A172 (cell line): ENCODE measurements around the gene LRFN4. TPM values are rescaled to one million over a fixed set of nuclear protein-coding genes. Genes with fewer than 3 reads are reported as not detected.
A peak's percentile ranks its signal among the peaks of the same experiment; 100 is the strongest.

Source experiments
- DNase-seq: peaks from one replicate; pipeline ENCODE4 v3.0.0-alpha.2; 2015; ENCODE audit warnings: low spot score
- total RNA-seq: library from RNA; depleted of rRNA; stranded (reverse); fragments of >200 nt; shearing (Covaris generic); gene quantifications from 2 replicates; pipeline ENCODE4 v1.2.3, GENCODE V29; 2014; rRNA removed

The LRFN4 gene
- total RNA-seq, 1 experiment from 2014 or later: 63.3 TPM

DNA sequence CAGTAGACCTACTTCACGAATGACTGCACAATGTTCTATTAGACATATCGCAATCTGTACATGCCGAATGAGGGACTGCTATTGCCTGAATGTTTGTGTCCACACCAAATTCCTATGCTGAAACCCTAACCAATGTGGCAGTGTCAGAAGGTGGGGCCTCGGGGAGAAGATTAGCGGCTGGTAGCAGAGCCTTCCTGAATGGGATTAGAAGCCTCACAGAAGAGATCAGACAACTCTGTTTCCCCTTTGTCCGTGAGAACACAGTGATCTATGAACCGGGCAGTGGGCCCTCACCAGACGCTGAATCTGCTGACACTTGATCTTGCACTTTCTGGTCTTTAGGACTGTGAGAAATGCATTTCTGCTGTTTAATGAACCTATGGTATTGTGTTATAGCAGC, 33.1 kb downstream of the LRFN4 start:
- no peak for DNase-seq

- peak; percentile 95 for DNase-seq
Measured at GRCh38 chr11:66891851-66892660, 35.2 kb downstream of the LRFN4 start.

DNA sequence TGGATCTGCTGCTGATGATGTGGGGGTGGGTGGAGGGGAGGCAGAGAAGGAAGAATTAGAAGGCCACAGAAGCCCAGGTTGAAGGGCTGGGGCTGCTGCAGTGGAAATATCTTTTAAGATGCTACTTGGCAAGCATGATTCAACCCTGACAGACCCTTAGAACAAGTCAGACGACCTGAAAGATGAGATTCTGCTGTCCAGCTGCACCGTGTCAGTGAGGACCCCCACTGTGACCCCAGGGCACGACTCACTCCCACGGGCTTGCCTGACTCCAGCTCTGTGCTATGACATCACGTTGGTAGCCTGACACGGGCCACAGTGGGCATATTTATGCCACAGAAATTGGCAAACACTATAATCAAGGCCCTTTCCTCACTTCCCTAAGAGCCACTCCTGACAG, 36.0 kb downstream of the LRFN4 start:
- DNase-seq: no peak

DNA sequence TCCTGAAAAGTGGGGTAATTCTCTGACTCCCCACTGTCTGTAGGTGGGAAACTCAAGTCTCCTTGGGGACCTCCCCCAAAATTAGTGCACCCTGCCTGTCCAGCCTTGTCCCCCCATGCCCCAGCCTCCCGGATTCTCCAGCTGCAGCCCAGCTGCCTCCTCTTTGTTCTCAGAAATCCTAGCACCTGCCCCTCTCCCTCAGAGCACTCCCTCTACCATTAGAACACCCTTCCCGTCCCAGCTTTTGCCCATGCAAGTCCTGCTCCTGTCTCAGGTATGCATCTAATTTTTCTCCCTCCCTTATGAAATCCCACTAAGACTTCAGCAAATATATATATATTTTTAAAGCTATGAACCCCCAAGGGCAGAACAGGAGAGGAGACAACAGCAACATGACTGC, 37.3 kb downstream of the LRFN4 start:
- DNase-seq: no peak

DNA sequence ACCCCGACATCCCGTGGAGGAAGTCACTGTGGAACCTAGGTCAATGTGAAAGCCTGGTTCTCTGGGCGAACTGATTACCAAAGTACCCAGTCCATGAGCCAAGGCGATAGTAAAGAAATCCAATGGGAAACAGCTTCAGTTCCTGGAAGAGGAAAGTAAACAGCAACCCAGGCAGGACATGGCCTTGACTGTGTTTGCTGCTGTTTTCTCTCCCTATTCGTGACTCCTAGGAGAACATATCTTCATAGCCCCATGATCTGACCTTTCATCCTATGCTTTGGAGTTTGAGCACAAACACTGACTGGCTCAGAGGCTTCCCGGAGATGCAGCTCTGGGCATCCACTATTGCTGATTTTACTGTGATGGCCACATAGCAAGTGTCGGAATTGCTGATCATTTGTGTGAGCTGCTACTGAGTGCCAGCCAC, 45.1 kb downstream of the LRFN4 start:
- DNase-seq: no peak

DNA sequence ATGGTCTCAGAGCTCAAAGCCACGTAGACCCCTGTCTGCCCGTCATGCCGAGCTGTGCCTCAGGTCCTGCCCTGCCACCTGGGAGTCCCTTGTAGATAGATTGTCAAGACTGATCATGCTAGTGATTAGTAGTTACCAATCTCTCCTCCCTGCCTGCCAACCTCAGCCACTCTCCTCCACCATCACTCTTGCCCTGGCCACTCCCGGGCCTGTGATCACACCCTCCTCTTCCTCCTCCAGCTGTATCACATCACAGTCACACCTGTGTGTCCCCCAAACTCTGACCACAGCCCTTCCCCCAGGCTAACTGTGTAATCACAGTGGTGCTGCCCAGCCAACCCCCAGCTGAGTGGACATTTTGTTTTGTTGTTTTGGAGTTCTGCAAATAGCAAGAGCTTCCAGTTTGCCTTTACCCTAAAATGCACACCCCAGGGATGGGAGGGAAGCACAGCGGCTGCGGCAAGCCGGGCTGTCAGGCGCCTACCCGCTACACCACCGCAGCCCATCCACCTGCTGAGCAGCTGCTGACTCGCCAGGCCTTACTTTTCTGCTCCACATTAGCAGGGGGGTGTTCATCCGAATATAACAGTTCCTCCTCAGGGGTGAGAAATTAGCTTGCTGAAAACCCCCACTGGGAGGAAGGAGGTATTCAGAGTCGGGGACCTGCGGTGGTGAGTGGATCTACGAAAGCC, 45.8 kb downstream of the LRFN4 start:
- no peak for DNase-seq

DNA sequence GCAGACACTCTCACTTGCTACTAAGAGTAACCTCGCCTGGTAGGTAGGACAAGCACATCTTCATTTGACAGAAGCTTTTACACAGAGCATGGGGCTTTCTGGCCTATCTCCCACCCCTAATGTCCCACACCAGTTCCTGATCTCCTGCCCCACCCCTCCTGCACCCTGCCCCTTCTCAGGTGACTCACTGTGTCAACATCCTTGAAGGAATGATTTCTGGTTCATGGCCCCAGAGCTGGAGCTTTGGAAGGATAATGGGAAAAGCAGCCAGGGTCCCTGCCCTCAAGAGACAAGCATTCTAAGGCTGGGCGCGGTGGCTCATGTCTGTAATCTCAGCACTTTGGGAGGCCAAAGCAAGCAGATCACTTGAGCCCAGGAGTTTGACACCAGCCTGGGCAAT, 47.2 kb downstream of the LRFN4 start:
- DNase-seq: peak; percentile 38

DNA sequence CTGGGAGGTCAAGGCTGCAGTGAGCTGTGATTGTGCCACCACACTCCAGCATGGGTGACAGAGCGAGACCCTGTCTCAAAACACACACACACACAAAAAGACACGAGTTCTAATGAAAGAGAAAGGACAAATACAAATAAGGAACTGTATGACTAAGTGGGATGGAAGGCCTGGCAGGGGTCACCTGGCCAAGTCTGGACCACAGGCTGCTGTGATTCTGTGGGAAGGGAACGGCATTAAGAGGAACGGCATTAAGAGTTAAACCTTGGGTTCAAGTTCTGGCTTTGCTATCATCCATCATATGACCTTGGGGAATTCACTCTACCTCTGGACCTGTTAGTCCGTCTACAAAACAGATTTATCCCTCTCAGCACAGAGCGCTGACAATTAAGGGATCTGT, 47.7 kb downstream of the LRFN4 start:
- no peak for DNase-seq

DNA sequence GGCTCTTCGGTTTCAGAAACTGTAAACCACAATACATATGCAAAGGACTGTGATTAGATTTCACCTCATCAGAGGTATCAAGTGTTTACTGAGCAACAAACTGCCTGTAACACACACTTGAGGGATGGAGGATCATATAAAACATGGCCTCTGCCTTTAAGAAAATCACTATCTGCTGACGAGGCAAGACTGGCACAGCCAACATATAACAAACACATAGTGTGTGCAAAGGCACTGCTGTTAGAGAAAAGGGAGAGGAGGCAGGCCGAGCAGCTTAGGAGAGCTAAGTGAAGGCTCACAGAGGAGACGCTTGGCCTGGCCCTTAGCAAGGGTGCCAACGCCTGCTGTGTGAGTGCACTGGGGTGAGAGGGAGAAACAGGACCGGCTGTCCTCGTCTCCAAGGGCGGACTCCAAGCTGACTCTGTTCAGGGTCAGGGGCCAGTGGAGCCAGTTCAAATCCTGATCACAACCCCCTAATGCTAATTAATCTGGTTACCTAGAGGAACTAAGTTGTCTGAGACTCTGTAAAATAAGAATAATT, 48.2 kb downstream of the LRFN4 start:
- no peak for DNase-seq

- no peak for DNase-seq
Measured at GRCh38 chr11:66905631-66906030, 48.8 kb downstream of the LRFN4 start.

- DNase-seq: no peak
Measured at GRCh38 chr11:66906061-66906733, 49.3 kb downstream of the LRFN4 start.

- no peak for DNase-seq
Measured at GRCh38 chr11:66907751-66908630, 51.1 kb downstream of the LRFN4 start.

DNA sequence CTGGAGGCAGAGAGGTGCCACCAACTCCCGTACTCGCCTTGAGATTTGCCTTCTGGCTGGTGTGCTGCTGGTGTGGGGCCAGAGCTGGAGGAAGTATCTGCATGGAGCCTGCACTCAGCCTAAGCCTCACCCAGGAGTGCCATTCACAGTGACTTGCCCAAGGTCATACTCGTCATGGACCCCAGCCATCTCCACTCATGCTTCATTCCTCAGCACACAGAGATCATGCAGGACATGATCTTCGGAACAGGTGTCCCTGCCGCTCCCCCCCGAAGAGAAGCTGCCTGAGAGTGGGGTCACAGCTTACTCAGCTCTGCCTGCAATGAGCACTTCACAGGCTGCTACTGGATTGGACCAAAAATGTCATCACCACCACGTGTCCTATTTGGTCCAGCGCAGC, 52.3 kb downstream of the LRFN4 start:
- DNase-seq: no peak

- no peak for DNase-seq
Measured at GRCh38 chr11:66910016-66910415, 53.2 kb downstream of the LRFN4 start.

Other genes starting within 250 kb of the LRFN4 start
- 42.8 and 43.4 TPM in 2 replicates for gene RBM14, start 240.4 kb upstream of the LRFN4 start, total RNA-seq
- gene RBM4, start 218.4 kb upstream of the LRFN4 start, total RNA-seq: 92.5 and 94.1 TPM in 2 replicates
- gene RBM4B, start 179.2 kb upstream of the LRFN4 start, total RNA-seq: 24.9 and 27.7 TPM in 2 replicates
- gene SPTBN2, start 127.8 kb upstream of the LRFN4 start, total RNA-seq: 31.6 and 33.4 TPM in 2 replicates
- gene RCE1, start 13.6 kb upstream of the LRFN4 start, total RNA-seq: 26.7 and 27.2 TPM in 2 replicates
- 6.8 and 8.6 TPM in 2 replicates for gene PC, start 101.3 kb downstream of the LRFN4 start, total RNA-seq
- not detected in 2 replicates for gene C11orf86, start 118.2 kb downstream of the LRFN4 start, total RNA-seq
- not detected in 2 replicates for gene SYT12, start 166.1 kb downstream of the LRFN4 start, total RNA-seq
- 14.6 and 22.8 TPM in 2 replicates for gene RHOD, start 199.8 kb downstream of the LRFN4 start, total RNA-seq